ENCODE measurements around the gene SLC12A7. TPM values are rescaled to one million over a fixed set of nuclear protein-coding genes. Genes with fewer than 3 reads are reported as not detected.

Gene SLC12A7
- total RNA-seq, 1 experiment from 2014 or later, result 48.2 TPM

DNA sequence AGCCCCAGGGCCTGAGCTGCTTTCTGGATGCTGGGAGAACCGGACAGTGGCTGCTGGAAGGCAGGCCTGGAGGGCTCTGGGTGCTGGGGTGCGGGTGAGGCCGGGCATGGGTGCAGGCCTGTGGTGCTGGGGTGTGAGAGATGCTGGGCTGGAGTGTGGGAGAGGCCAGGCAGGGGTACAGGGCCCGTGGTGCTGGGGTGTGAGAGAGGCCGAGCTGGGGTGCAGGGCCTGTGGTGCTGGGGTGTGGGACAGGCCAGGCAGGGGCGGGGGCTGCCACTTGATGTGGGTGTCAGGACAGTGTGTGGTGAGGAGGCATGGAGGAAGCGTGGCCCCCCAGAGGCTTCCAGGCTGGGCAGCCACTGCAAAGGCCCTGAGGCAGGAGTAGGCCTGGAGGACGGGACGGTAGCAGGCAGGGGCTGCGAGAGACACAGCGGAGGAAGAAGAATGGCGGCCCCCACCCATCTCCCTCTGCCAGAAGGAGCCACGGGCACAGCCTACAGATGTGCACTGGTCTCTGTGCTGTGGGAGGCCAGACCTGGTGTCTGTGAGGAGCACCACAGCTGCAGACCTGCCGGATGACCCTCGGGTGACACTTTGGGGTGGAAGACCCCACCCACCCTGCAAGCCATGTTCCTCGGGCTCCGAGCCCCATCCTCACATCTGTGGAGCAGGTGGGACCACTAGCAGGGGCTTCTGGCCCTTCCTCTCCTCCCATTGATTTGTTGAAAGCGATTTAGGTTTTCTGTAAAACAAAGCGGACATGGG lies 94.0 kb downstream of the SLC12A7 start:
- Histone ChIP-seq H3K27me3 (ENCODE audit: low read length) (no peaks in the 10 kb centered on the region), H3K9ac (ENCODE audit: low read length) (no peak overlapping the region), H3K27ac (ENCODE audit: low read length) (no peak overlapping the region), H3K4me1 (ENCODE audit: insufficient read depth, low read length) (no peaks in the 10 kb centered on the region), H3K4me3 (ENCODE audit: low read length) (no peak overlapping the region), H2AFZ (ENCODE audit: low read length) (no peak overlapping the region), H3K9me3 (ENCODE audit: low read length) (no peaks in the 10 kb centered on the region), H4K20me1 (ENCODE audit: low read length) (no peaks in the 10 kb centered on the region), H3K36me3 (ENCODE audit: low read depth, low read length) (no peaks in the 10 kb centered on the region), H3K4me2 (ENCODE audit: low read length) (no peak overlapping the region), H3K79me2 (ENCODE audit: low read length) (no peaks in the 10 kb centered on the region), H3K9me2 (replicated peaks; ENCODE audit: low read length) (no peaks in the 10 kb centered on the region), H3F3A (ENCODE audit: low read length, unreplicated experiment) (no peaks in the 10 kb centered on the region)
- no peak for TF ChIP-seq EZH2phosphoT487 (IDR thresholded peaks at IDR 0.05; ENCODE audit: borderline replicate concordance, low read length)
- no peak for TF ChIP-seq EZH2 (IDR thresholded peaks at IDR 0.05; ENCODE audit: low read length, unreplicated experiment)
- ATAC-seq, result no peak
- BruUV-seq (replicated peaks), result no TSS peak
- intact Hi-C loops (cut with micrococcal nuclease), result no loop called here
- POLR2A ChIA-PET (ENCODE audit: unreplicated experiment), result no interaction called here
- CTCF ChIA-PET, result no interaction called here
- DNase-seq, result no peak

DNA sequence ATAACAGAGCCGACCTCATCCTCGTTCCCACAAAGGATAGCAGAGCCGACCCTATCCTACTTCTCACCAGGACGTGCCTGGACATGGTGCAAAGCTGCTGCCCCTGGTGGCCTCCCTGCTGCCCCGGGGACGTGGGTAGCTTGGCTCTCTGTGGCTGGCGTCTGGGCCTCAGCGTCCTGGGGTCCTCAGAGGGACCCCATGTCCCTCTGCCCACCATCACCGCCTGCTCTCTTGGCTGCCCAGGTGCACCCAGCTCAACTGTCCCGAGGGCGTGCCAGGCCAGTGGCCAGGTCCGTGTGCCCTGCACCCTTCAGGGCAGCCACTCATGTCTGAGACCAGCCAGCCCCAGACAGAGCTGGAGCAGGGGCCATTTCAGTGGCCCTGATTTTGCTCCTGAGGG lies 94.8 kb downstream of the SLC12A7 start:
- ChIA-PET CTCF (no interaction called here), POLR2A (ENCODE audit: unreplicated experiment) (no interaction called here)
- Histone ChIP-seq H3K9ac (ENCODE audit: low read length) (no peak overlapping the region), H3K27ac (ENCODE audit: low read length) (no peak overlapping the region), H3K27me3 (ENCODE audit: low read length) (no peaks in the 10 kb centered on the region), H4K20me1 (ENCODE audit: low read length) (no peaks in the 10 kb centered on the region), H3K36me3 (ENCODE audit: low read depth, low read length) (no peaks in the 10 kb centered on the region), H3K9me2 (replicated peaks; ENCODE audit: low read length) (no peaks in the 10 kb centered on the region), H3K4me3 (ENCODE audit: low read length) (no peak overlapping the region), H3K9me3 (ENCODE audit: low read length) (no peaks in the 10 kb centered on the region), H3K79me2 (ENCODE audit: low read length) (no peaks in the 10 kb centered on the region), H3K4me2 (ENCODE audit: low read length) (no peak overlapping the region), H2AFZ (ENCODE audit: low read length) (no peak overlapping the region), H3K4me1 (ENCODE audit: insufficient read depth, low read length) (no peaks in the 10 kb centered on the region), H3F3A (ENCODE audit: low read length, unreplicated experiment) (no peaks in the 10 kb centered on the region)
- BruUV-seq (replicated peaks), result no TSS peak
- ATAC-seq, result no peak
- intact Hi-C loops (cut with micrococcal nuclease), result no loop called here
- TF ChIP-seq, protein P1, sequence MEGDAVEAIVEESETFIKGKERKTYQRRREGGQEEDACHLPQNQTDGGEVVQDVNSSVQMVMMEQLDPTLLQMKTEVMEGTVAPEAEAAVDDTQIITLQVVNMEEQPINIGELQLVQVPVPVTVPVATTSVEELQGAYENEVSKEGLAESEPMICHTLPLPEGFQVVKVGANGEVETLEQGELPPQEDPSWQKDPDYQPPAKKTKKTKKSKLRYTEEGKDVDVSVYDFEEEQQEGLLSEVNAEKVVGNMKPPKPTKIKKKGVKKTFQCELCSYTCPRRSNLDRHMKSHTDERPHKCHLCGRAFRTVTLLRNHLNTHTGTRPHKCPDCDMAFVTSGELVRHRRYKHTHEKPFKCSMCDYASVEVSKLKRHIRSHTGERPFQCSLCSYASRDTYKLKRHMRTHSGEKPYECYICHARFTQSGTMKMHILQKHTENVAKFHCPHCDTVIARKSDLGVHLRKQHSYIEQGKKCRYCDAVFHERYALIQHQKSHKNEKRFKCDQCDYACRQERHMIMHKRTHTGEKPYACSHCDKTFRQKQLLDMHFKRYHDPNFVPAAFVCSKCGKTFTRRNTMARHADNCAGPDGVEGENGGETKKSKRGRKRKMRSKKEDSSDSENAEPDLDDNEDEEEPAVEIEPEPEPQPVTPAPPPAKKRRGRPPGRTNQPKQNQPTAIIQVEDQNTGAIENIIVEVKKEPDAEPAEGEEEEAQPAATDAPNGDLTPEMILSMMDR (conservative IDR thresholded peaks at IDR 0.05; ENCODE audit: low read depth, low read length), result no peak
- TF ChIP-seq EZH2phosphoT487 (IDR thresholded peaks at IDR 0.05; ENCODE audit: borderline replicate concordance, low read length) (no peak), EZH2 (IDR thresholded peaks at IDR 0.05; ENCODE audit: low read length, unreplicated experiment) (no peak)
- no peak for DNase-seq

DNA sequence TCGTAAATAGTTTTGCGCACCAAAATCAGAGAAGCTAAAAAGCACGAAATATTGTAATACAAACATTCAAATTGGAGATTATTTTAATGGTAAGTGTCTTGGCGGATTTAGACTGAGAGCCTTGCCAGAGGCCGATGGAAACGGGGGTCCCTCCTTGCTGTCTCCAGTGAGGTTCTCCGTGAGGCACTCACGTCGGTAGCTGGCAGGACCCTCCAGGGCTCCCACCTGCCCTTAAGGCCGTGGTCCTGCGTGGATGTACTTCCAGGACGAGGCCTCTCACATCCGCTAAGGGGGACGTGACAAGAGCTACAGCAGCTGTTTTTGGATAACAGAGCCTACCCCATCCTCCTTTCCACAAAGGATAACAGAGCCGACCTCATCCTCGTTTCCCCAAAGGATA lies 95.4 kb downstream of the SLC12A7 start:
- TF ChIP-seq EZH2 (IDR thresholded peaks at IDR 0.05; ENCODE audit: low read length, unreplicated experiment), result no peak
- no peak for TF ChIP-seq EZH2phosphoT487 (IDR thresholded peaks at IDR 0.05; ENCODE audit: borderline replicate concordance, low read length)
- TF ChIP-seq, protein P1 (conservative IDR thresholded peaks at IDR 0.05; ENCODE audit: low read depth, low read length), result no peak
- Histone ChIP-seq H3K4me1 (ENCODE audit: insufficient read depth, low read length) (no peaks in the 10 kb centered on the region), H4K20me1 (ENCODE audit: low read length) (no peaks in the 10 kb centered on the region), H2AFZ (ENCODE audit: low read length) (no peak overlapping the region), H3K27ac (ENCODE audit: low read length) (no peak overlapping the region), H3K9ac (ENCODE audit: low read length) (no peak overlapping the region), H3K9me2 (replicated peaks; ENCODE audit: low read length) (no peaks in the 10 kb centered on the region), H3K27me3 (ENCODE audit: low read length) (no peaks in the 10 kb centered on the region), H3K9me3 (ENCODE audit: low read length) (no peaks in the 10 kb centered on the region), H3K4me3 (ENCODE audit: low read length) (no peak overlapping the region), H3F3A (ENCODE audit: low read length, unreplicated experiment) (no peaks in the 10 kb centered on the region), H3K79me2 (ENCODE audit: low read length) (no peaks in the 10 kb centered on the region), H3K36me3 (ENCODE audit: low read depth, low read length) (no peaks in the 10 kb centered on the region), H3K4me2 (ENCODE audit: low read length) (no peak overlapping the region)
- intact Hi-C loops (cut with micrococcal nuclease), result no loop called here
- CTCF ChIA-PET, result no interaction called here
- no peak for DNase-seq
- BruUV-seq (replicated peaks), result no TSS peak
- POLR2A ChIA-PET (ENCODE audit: unreplicated experiment), result no interaction called here
- ATAC-seq, result no peak

Measured in PC-3 (cell line).